Measurements from ENCODE around the gene TXNDC12.
"Not testable (repeated sequence)": the region's sequence is repeated elsewhere in the genome, so short reads cannot be mapped to it uniquely, and the experiment has no call there.

The TXNDC12 gene

DNA sequence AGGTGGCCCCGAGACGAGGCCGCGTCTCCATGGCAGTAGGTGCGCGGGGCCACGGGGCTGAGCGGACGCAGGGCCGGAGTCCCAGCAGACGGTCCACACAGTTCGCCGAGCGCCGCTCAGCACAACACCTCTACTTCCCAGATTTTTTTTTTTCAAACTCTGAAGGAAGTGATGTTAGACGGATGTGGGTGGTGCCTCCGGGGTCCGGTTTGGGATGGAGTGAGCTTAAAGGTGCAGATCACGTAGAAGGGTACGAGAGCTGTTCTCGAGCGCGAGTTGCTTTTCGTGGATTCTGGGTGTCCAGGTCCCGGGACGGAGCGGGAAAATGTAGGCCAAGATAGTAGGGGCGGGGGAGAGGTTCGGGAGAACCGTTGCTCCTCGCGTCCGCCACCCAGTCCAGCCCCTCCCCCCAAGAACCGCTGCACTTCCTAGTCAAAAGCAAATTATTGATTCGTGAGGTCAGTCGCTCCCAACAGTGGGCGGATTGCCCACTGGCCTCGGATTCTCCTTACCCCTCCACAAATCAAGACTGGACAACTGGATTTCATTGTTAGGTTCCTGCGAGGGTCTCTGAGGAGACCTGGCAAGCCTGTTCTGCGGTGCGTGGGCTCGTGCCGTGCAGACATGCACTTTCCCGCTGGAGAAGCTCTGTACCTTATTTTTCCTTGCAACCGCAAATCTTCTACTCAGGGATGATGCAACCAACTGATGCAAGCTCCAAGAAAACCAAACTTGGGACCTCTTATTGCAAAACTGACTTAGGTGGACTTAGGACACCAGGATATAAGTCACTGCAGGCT is at the start of gene TXNDC12:
TSS of gene TXNDC12 (minus strand) at position 126 of the 800 bp plus-strand sequence. CDS start at position 31, 95 bp downstream.
- peak; percentile 53 for DNase-seq (ENCODE audit: extremely low spot score, insufficient read length, low read depth)
- FAIRE-seq, result peak; percentile 89

DNA sequence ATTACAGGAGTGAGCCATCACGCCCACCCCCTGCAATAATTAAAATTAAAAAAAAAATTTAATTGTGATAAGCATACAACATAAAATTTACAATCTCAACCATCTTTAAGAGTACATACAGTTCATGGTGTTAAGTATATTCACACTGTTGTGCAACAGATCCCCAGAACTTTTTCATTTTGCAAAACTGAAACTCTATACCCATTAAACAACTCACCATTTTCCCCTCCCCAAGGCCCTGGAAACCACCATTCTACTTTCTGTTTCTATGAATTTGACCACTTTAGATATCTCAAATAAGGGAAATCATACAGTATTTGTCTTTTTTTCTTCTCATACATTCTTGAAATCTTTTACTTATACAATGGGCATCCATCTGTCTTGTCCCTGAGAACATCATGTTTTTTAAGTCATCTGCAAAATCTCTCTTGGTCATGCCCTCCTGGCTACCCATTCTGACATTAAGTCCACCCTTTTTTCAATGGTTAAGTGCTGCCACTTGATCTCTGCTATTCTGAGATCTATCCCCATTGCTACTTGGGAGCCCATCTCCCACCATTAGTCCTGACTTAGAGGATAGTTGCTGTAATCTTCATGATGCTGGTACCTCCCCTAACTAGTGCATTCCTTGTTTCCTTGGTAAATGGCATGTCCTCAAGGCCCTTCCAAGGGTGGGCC is 47.5 kb upstream of the TXNDC12 start:
- no peak for DNase-seq (ENCODE audit: extremely low spot score, insufficient read length, low read depth)

DNA sequence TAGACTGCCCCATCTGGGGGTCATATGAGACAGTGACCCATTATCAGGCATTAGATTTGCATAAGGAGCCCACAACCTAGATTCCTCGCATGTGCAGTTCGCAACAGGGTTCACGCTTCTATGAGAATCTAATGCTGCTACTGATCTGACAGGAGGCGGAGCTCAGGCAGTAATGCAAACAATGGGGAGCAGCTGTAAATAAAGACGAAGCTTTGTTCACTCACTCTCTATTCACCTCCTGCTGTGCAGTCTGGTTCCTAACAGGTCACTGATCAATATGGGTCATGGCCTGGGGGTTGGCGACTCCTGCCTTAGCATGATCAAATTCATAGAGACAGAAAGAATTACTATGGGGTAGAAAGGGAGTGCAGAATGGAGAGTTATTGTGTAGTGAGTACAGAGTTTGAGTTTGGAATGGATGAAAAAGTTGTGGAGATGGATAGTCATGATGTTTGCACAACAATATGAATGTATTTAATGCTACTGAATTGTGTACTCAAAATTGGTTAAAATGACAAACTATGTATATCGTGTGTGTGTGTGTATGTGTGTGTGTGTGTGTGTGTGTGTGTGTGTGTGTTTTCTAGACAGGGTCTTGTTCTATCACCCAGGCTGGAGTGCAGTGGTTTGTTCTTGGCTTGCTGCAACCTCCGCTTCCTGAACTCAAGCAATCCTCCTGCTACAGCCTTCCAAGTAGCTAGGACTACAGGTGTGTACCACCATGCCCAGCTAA is 43.3 kb upstream of the TXNDC12 start:
- FAIRE-seq (no peak), DNase-seq (ENCODE audit: extremely low spot score, insufficient read length, low read depth) (no peak)

More for the DNA sequence above, 47.5 kb upstream of the TXNDC12 start:
- FAIRE-seq, result peak; percentile 82

DNA sequence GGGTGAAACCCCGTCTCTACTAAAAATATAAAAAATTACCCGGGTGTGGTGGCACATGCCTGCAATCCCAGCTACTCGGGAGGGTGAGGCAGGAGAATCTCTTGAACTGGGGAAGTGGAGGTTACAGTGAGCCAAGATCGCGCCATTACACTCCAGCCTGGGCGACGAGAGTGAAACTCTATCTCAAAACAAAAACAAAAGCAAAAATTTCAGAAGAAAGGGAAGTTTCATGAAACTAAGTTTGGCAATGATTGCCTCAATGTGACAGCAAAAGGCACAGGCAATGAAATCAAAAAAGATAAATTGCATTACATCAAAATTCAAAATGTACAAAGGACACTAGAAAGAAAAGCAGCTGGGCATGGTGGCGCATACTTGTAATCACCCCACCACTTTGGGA is 41.2 kb upstream of the TXNDC12 start:
- peak; percentile 49 for FAIRE-seq

DNA sequence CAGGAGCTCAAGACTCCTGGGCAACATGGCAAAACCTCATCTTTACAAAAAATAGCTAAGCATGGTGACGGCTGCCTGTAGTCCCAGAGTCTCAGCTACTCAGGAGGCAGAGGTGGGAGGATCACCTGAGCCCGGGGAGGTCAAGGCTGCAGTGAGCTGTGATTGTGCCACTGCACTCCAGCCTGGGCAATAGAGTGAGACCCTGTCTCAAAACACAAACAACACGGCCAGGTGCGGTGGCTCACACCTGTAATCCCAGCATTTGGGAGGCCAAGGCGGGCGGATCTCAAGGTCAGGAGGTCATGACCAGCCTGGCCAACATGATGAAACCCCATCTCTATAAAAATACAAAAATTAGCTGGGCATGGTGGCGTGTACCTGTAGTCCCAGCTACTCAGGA is 39.3 kb upstream of the TXNDC12 start:
- not testable (repeated sequence) for DNase-seq (ENCODE audit: extremely low spot score, insufficient read length, low read depth); FAIRE-seq

More for the DNA sequence above, 41.2 kb upstream of the TXNDC12 start:
- DNase-seq (ENCODE audit: extremely low spot score, insufficient read length, low read depth), result no peak

DNA sequence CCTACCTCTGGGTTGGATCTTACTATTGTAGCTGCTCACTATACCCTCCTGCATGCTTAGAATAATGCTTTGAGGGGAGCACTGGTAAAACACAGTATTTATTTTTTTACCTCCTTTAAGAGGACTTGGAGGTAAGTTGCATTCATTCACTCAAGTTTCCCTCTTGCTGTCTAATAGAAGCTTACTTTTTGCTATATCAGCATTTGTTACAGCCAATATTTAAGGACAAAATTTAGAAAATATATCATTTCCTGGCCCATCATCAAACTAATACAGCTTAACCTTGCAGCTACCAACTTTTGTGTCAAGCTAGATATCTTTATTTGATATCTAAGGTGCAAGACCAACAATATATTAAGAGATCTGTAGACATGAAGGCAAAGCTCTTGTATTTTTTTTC is 32.9 kb upstream of the TXNDC12 start:
- FAIRE-seq; DNase-seq (ENCODE audit: extremely low spot score, insufficient read length, low read depth): not testable (repeated sequence)

DNA sequence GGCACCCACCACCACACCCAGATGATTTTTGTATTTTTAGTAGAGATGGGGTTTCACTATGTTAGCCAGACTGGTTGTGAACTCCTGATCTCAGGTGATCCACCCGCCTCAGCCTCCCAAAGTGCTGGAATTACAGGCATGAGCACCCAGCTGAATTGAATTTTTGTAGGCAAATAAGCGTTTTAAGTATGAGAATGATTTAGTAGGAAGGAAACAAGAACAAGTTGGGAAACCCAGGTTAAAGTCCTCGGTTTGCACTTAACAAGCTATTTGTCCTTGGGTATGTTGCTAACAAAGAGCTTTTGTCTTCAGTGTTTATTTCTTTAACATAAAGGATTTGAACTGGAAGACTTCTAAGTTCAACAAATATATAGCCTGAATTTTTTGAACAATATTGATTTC is 25.0 kb upstream of the TXNDC12 start:
- DNase-seq (ENCODE audit: extremely low spot score, insufficient read length, low read depth) (no peak), FAIRE-seq (no peak)

DNA sequence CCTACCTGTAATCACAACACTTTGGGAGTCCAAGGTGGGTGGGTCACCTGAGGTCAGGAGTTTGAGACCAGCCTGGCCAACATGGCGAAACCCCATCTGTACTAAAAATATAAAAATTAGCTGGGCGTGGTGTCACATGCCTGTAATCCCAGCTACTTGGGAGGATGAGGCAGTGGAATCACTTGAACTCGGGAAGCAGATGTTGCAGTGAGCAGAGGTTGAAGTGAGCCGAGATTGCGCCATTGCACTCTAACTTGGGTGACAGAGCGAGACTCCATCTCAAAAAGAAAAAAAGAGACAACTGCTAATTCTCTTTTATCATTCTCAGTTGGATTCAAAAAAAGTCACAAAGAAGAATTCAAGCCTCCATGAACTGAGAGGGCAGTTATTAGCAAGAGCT is 22.3 kb upstream of the TXNDC12 start:
- not testable (repeated sequence) for FAIRE-seq; DNase-seq (ENCODE audit: extremely low spot score, insufficient read length, low read depth)

DNA sequence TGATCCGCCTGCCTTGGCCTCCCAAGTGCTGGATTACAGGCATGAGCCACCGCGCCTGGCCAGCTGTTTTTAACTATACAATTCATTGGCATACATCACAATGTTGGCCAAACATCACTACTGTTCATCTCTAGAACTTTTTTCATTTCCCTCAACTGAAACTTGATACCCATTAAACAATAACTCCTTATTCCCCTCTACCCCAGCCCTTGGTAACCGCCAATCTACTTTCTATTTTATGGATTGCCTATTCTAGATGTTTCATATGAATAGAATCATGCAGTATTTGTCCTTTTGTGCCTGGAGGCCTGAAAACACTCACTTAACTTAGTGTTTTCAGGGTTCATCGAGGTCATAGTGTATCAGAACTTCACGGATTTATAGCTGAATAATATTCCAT is 17.3 kb upstream of the TXNDC12 start:
- no peak for FAIRE-seq
- DNase-seq (ENCODE audit: extremely low spot score, insufficient read length, low read depth), result no peak

DNA sequence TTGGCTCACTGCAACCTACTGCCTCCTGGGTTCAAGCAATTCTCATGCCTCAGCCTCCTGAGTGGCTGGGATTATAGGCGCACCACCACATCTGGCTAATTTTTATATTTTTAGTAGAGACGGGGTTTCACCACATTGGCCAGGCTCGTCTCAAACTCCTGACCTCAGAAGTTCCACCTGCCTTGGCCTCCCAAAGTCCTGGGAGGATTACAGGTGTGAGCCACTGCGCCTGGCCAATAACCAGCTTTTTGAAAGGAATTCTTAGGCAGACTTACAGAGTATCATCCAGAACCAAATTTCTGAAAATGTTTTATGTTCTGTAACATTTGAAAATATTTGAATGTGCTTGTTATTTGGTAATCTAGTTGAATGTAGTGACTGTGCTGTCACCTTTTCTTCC is 15.7 kb upstream of the TXNDC12 start:
- DNase-seq (ENCODE audit: extremely low spot score, insufficient read length, low read depth), result no peak
- no peak for FAIRE-seq

DNA sequence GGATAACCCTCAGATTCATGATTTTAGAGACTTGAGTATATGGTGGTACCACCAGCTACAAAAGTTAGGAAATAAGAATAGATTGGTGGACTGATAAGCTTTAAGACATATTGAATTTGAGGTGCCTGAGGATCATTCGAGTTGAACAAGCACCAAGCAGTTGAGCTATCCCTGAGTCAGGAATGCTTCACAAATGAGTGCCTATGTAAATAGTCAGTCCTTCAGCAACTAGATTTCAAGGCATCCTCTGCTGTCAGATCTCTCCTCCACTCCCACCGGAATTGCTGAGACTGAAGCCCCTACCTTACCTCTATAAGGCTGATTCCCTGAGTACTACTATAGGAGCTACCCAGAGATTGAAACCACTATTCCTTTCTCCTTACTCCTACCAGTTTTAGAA is 8.2 kb upstream of the TXNDC12 start:
- no peak for FAIRE-seq
- no peak for DNase-seq (ENCODE audit: extremely low spot score, insufficient read length, low read depth)

DNA sequence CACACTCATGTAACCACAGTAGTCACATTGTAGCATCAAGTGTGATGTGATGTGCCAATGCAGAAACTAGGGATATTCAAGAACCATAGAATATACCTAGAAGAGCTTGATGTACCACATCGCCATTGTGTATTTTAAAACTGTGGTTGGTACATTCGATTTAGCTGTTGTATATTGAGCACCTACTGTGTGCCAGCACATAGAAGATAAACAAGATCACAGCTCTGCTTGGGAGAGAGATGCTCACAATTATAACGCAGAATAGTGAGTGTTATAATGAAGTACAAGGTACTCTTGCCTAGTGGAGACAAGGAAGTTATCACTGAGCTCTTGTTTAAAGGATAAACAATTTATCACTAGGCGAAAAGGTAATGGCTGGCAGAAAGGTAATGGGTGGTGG is 5.8 kb upstream of the TXNDC12 start:
- FAIRE-seq (no peak), DNase-seq (ENCODE audit: extremely low spot score, insufficient read length, low read depth) (no peak)

DNA sequence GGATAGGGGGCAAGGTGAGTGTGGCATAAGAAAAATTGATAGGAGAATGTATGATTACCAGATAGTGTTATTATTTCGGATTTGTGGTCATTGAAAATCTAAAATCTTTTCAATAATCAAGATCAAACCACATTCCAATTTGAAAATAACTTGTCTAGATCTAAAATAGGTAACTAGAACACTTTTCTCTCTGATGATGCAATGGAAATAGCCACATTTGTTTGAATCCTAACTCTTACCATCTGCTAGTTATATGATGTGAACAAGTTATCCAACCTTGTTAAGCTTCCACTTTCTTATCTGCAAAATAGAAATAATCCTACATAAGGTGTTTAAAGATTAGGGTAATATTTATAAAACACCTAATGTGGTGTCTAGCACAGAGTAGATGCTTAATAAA is 4.9 kb upstream of the TXNDC12 start:
- FAIRE-seq (no peak), DNase-seq (ENCODE audit: extremely low spot score, insufficient read length, low read depth) (no peak)

DNA sequence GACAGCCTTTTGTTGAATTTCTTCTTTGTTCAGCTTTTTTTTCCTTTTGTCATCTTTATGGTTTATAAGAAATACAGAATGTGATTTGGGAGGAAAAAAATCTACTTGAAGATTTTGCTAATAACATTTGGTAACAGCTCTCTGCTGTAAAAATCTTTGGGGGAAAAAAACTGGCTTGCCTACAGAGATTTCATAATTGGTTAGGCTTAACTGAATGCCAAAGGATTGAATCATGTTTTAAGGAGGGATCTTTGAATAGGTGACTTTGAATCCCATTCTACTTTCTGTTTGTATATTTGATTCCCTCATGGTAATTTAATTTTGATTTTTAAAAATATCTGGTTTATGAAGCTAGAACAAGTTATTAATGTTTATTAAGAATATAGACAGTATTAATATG is 4.3 kb upstream of the TXNDC12 start:
- DNase-seq (ENCODE audit: extremely low spot score, insufficient read length, low read depth) (no peak), FAIRE-seq (no peak)

DNA sequence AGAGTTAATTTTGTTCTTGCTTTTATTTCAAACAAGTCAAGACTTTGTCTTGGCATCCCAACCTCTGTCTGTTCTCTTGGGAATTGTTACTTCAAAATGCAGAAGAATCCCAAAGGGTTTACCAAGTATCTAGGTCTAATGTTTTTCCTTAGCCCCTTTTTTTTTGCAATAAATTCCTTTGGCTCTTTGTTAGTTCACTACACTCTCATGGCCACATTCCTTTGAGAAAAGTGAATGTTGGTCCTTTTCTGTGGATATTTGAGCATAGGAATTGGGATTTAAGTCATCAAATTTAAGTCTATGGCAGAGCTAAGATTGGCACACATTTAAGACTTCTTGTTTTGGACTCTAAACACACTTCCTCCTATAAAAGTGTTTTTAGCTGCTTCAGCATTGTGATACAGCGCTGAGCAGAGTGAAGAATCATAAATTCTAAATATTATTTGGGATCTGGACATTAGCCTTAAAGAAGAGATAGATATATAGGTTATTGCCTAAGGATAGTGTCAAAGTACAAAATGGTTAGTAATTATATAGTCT is 3.0 kb upstream of the TXNDC12 start:
- FAIRE-seq (no peak), DNase-seq (ENCODE audit: extremely low spot score, insufficient read length, low read depth) (no peak)

DNA sequence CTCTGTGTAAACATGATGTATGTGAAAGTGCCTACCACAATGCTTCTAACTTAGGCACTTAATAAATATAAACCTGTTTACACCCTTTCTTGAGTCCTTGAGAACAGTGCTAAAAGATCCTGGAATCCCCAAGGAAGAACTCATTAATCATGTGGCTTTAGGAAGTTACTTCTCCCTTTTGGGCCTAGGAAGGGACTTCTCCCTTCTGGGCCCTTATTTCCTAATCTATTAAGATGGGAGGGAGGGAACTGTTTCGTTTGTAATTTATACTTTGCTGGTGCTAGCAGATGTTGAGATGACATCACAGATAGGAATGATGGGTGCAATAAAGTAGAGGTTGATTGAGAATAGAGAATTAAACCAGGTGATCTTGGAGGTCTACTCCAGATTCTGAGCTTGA is 2.3 kb upstream of the TXNDC12 start:
- FAIRE-seq (no peak), DNase-seq (ENCODE audit: extremely low spot score, insufficient read length, low read depth) (no peak)

DNA sequence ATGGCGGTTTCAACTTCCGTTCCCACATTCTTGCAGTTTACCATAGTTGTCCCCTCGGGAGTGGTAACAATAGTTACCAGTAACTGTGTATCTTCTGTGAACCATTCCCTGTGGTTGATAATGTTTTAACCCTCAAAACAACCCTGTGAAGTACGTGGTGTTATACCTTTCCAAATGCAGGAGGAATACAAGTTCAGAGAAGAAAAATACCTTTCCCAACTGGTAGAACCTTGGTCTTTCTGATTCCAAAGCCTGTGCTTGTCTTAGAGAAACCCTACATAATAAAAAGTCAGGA is 1.9 kb upstream of the TXNDC12 start:
- DNase-seq (ENCODE audit: extremely low spot score, insufficient read length, low read depth) (peak; percentile 30), FAIRE-seq (peak; percentile 87)

DNA sequence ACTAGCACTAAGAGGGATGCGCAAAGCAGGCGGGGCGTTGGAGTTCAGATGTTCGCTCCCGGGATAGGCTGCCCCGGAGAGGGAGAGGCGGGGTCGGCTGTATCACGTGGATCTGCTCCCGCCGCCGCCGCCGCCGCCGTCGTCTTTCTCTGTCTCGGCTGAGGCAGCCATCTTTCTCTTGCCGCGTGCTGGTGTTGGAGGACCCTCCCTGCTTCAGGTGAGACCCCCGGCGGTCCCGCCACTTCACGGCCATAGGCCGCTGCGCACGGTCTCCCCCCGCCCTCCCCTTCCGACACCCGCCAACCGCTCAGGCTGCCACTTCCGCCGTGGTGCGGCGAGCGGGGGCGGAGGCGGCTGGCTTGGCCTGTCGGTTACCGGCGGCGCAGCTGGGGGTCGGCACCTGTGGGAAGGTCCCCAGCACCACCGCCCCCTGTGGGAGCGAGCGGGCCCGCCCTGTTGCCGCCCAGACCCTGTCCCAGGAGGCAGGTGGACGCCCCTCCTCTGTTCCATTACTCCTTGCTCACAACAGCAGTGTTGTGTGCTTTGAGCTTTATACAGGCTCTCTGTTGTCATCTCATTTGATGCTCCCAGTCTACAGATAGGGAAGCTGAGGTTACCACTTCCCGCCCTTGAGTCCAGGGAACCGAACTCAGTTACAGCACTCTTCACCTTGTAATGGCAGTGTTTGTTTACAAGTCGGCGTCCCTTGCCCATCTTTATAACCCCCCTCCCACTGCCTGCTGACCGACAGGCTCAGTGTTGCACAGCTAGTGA is 1.4 kb upstream of the TXNDC12 start, which contains the start of gene BTF3L4:
TSS of gene BTF3L4 (plus strand) at position 133 of the 774 bp plus-strand sequence. CDS start 3,553 bp downstream, outside the sequence.
- DNase-seq (ENCODE audit: extremely low spot score, insufficient read length, low read depth) (peak; percentile 78), FAIRE-seq (peak; percentile 94)

DNA sequence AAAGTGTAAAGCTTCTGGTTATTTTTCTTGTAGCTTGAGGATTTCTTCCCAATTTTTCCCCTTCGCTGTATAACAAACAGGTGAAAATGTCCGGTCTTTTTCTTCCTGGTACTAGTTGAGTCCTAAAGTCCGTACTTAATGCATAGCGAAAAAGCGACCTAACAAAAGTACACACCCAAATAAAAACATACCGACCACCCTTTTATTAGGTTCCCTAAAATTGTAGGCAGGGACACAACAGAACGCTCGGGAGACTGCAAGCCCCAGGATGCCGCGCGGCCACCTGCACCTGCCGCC is 823 bp upstream of the TXNDC12 start:
- no peak for FAIRE-seq
- DNase-seq (ENCODE audit: extremely low spot score, insufficient read length, low read depth), result no peak

DNA sequence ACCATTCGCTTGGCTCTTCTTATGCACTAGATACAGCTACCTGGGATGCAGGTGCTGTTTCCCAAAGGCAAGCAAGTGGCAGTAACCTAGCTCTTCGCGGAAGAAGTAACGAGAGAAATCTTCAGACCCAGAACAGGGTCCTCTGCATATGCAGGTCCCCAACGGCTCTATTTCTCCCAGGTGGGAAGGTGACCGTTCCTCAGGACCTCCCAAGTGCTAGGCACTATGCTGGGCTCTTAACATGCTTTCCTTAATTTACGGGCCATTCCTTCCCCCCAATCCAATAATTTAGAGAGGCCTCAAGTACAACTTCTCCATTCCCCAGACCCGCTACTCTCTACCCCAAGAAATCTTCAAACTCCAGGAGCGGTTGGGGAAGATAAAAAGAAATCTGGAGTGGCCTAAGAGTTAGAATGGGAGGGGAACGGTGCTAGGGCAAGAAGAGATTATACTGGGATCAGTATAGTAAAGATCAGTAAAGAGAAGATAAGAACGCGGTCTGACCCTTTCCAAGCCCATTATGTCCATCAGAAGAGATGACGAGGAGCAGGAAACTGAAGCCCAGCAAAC is 410 bp downstream of the TXNDC12 start:
- no peak for DNase-seq (ENCODE audit: extremely low spot score, insufficient read length, low read depth)
- FAIRE-seq, result no peak
